Liver (tissue), 3 donors: ENCODE data around the gene ZNF408.

Experiments
- ATF3 ChIP-seq: IDR thresholded peaks from 2 replicates; pipeline ENCODE4 v1.6.1; 2016; ENCODE audit warnings: antibody characterized with exemption
- CTCF ChIP-seq: fragments of 150-350 bp; IDR thresholded peaks from 2 replicates; pipeline ENCODE4 v1.5.1; 2017; ENCODE audit warnings: improper control_type of control experiment, low read depth, low read length; ENCODE audit not compliant: missing input control
- EGR1 ChIP-seq, 2 donors: IDR thresholded peaks; 2 replicates each; pipeline ENCODE4 v1.6.1; 2016 to 2018; ENCODE audit warnings: antibody characterized with exemption in 2 of 2, low read depth in 2 of 2
- FOXA1 ChIP-seq: IDR thresholded peaks from 2 replicates; pipeline ENCODE4 v1.6.1; 2016; ENCODE audit warnings: antibody characterized with exemption
- MAX ChIP-seq: IDR thresholded peaks from 2 replicates; pipeline ENCODE4 v1.6.1; 2016; ENCODE audit warnings: antibody characterized with exemption
- REST ChIP-seq: IDR thresholded peaks from 2 replicates; pipeline ENCODE4 v1.6.1; 2016; ENCODE audit warnings: antibody characterized with exemption, mild to moderate bottlenecking
- RXRA ChIP-seq, 2 donors: IDR thresholded peaks; 2 replicates each; pipeline ENCODE4 v1.6.1; 2017 to 2018; ENCODE audit warnings: antibody characterized with exemption in 2 of 2, mild to moderate bottlenecking in 1 of 2
- SP1 ChIP-seq: IDR thresholded peaks from 2 replicates; pipeline ENCODE4 v1.6.1; 2018; ENCODE audit warnings: antibody characterized with exemption, mild to moderate bottlenecking
- TAF1 ChIP-seq: conservative IDR thresholded peaks from 2 replicates; pipeline ENCODE4 v1.6.1; 2016; ENCODE audit warnings: antibody characterized with exemption, mild to moderate bottlenecking
- YY1 ChIP-seq: IDR thresholded peaks from 2 replicates; pipeline ENCODE4 v1.6.1; 2016; ENCODE audit warnings: antibody characterized with exemption, mild to moderate bottlenecking
- donor health status: healthy.
- donor health status: healthy.

GRCh38 chr11:46725338-46726205 lies 24.7 kb downstream of the ZNF408 start:
- no peak for TF ChIP-seq EGR1 (IDR thresholded peaks at IDR 0.05; ENCODE audit: low read depth in 2 of 2)
- TF ChIP-seq CTCF = no peak
- no peak for TF ChIP-seq FOXA1
- no peak for TF ChIP-seq REST
- TF ChIP-seq MAX = no peak
- TF ChIP-seq SP1 = no peak
- no peak for TF ChIP-seq YY1
- no peak for TF ChIP-seq ATF3
- TF ChIP-seq TAF1 = no peak
- no peak for TF ChIP-seq RXRA (IDR thresholded peaks at IDR 0.05)
